Measurements from ENCODE around the gene FHDC1.

The FHDC1 gene

GRCh38 chr4:152956650-152957436, 20.7 kb downstream of the FHDC1 start:
- DNase-seq (ENCODE audit: low read depth in 2 of 3, low spot score in 2 of 3): no peak

GRCh38 chr4:152957437-152958171, 21.5 kb downstream of the FHDC1 start:
- no peak for DNase-seq (ENCODE audit: low read depth in 2 of 3, low spot score in 2 of 3)

- no peak for DNase-seq (ENCODE audit: low read depth in 2 of 3, low spot score in 2 of 3)
Observed at GRCh38 chr4:152959080-152959479, 23.0 kb downstream of the FHDC1 start.

GRCh38 chr4:152960082-152960481, 24.0 kb downstream of the FHDC1 start:
- no peak for DNase-seq (ENCODE audit: low read depth in 2 of 3, low spot score in 2 of 3)

GRCh38 chr4:152961014-152961772, 25.1 kb downstream of the FHDC1 start:
- no peak for DNase-seq (ENCODE audit: low read depth in 2 of 3, low spot score in 2 of 3)

GRCh38 chr4:152961773-152962115, 25.6 kb downstream of the FHDC1 start:
- no peak for DNase-seq (ENCODE audit: low read depth in 2 of 3, low spot score in 2 of 3)

GRCh38 chr4:152962150-152962549, 26.0 kb downstream of the FHDC1 start:
- no peak for DNase-seq (ENCODE audit: low read depth in 2 of 3, low spot score in 2 of 3)

- no peak for DNase-seq (ENCODE audit: low read depth in 2 of 3, low spot score in 2 of 3)
Observed at GRCh38 chr4:152964335-152964734, 28.2 kb downstream of the FHDC1 start.

GRCh38 chr4:152965611-152966010, 29.5 kb downstream of the FHDC1 start:
- no peak for DNase-seq (ENCODE audit: low read depth in 2 of 3, low spot score in 2 of 3)

- DNase-seq (ENCODE audit: low read depth in 2 of 3, low spot score in 2 of 3): no peak
Observed at GRCh38 chr4:152967907-152968306, 31.8 kb downstream of the FHDC1 start.

- no peak for DNase-seq (ENCODE audit: low read depth in 2 of 3, low spot score in 2 of 3)
Observed at GRCh38 chr4:152968806-152969394, 32.8 kb downstream of the FHDC1 start.

GRCh38 chr4:152970102-152970820, 34.1 kb downstream of the FHDC1 start:
- no peak for DNase-seq (ENCODE audit: low read depth in 2 of 3, low spot score in 2 of 3)

GRCh38 chr4:152971053-152971452, 34.9 kb downstream of the FHDC1 start:
- no peak for DNase-seq (ENCODE audit: low read depth in 2 of 3, low spot score in 2 of 3)

GRCh38 chr4:152972821-152973628, 36.9 kb downstream of the FHDC1 start:
- no peak for DNase-seq (ENCODE audit: low read depth in 2 of 3, low spot score in 2 of 3)

- no peak for DNase-seq (ENCODE audit: low read depth in 2 of 3, low spot score in 2 of 3)
Observed at GRCh38 chr4:152973629-152974467, 37.7 kb downstream of the FHDC1 start.

GRCh38 chr4:152974468-152975379, 38.6 kb downstream of the FHDC1 start:
- DNase-seq (ENCODE audit: low read depth in 2 of 3, low spot score in 2 of 3): no peak

GRCh38 chr4:152975380-152976211, 39.5 kb downstream of the FHDC1 start:
- no peak for DNase-seq (ENCODE audit: low read depth in 2 of 3, low spot score in 2 of 3)

All from activated CD8-positive, alpha-beta memory T cell treated with anti-CD3 and anti-CD28 coated beads for 48 hours (primary cell).